DND-41 (cell line): Measurements from ENCODE around the gene SCN8A.

Source experiments
- ATAC-seq: fragments of 200-7000 bp; cut with Tn5 transposase; 3 replicates; pipeline ENCODE4 v1.9.1; 2021; ENCODE audit warnings: low read depth; ENCODE audit not compliant: insufficient read depth
- DNase-seq: peaks from one replicate; pipeline ENCODE4 v3.0.0-alpha.2; 2020
- H2AFZ ChIP-seq: 2 replicates; pipeline ENCODE4 v1.6.0; 2012; ENCODE audit warnings: low read depth, low read length
- H3K27ac ChIP-seq: 2 replicates; pipeline ENCODE4 v1.5.1; 2012; ENCODE audit warnings: low read length, inconsistent platforms
- H3K27me3 ChIP-seq: fragments of 200-600 bp; sonication (generic); 2 replicates; pipeline ENCODE4 v1.6.0; 2012; ENCODE audit warnings: low read length, mild to moderate bottlenecking, inconsistent platforms; ENCODE audit not compliant: insufficient read depth, poor library complexity
- H3K36me3 ChIP-seq: 2 replicates; pipeline ENCODE4 v1.5.1; 2012; ENCODE audit warnings: low read length, inconsistent platforms; ENCODE audit not compliant: insufficient read depth
- H3K4me1 ChIP-seq: 2 replicates; pipeline ENCODE4 v1.5.1; 2012; ENCODE audit warnings: mild to moderate bottlenecking, low read length; ENCODE audit not compliant: insufficient read depth
- H3K4me2 ChIP-seq: 2 replicates; pipeline ENCODE4 v1.6.0; 2012; ENCODE audit warnings: mild to moderate bottlenecking, moderate library complexity, low read length, inconsistent platforms; ENCODE audit not compliant: insufficient read depth
- H3K4me3 ChIP-seq, 2 experiments: fragments of 200-600 bp in 1 of 2; shearing (Covaris generic) in 1 of 2; 2 replicates each; pipeline ENCODE4 v1.5.1; 2012 to 2016; ENCODE audit warnings: inconsistent platforms in 2 of 2, low read length in 2 of 2, mild to moderate bottlenecking in 2 of 2, low read depth in 1 of 2, moderate library complexity in 1 of 2
- H3K79me2 ChIP-seq: 2 replicates; pipeline ENCODE4 v1.6.0; 2012; ENCODE audit warnings: low read length, inconsistent platforms; ENCODE audit not compliant: insufficient read depth
- H3K9ac ChIP-seq: 2 replicates; pipeline ENCODE4 v1.6.0; 2012; ENCODE audit warnings: low read depth, mild to moderate bottlenecking, inconsistent platforms, low read length, moderate library complexity
- H3K9me3 ChIP-seq: 2 replicates; pipeline ENCODE4 v1.5.1; 2012; ENCODE audit warnings: low read length, moderate library complexity, mild to moderate bottlenecking, inconsistent platforms; ENCODE audit not compliant: insufficient read depth, severe bottlenecking
- H4K20me1 ChIP-seq: 2 replicates; pipeline ENCODE4 v1.6.0; 2012; ENCODE audit warnings: low read length; ENCODE audit not compliant: insufficient read depth
- CTCF ChIP-seq: IDR thresholded peaks from 2 replicates; pipeline ENCODE4 v1.5.1; 2012; ENCODE audit warnings: borderline replicate concordance, low read length, moderate library complexity, mild to moderate bottlenecking; ENCODE audit not compliant: poor library complexity, severe bottlenecking; ENCODE audit errors: extremely low read depth
- EZH2 ChIP-seq: IDR thresholded peaks from 3 replicates; pipeline ENCODE4 v1.6.1; 2012; ENCODE audit warnings: borderline replicate concordance, low read depth, mild to moderate bottlenecking, moderate library complexity, low read length, inconsistent platforms; ENCODE audit not compliant: severe bottlenecking

Gene SCN8A

GRCh38 chr12:51620448-51620847, 29.4 kb downstream of the SCN8A start:
- Histone ChIP-seq H3K27ac (no peak overlapping the region), H3K79me2 (0 out of 2 replicates have a peak, but pooled peaks cover 6% of the 10 kb centered on the region), H3K4me3 (no peak overlapping the region), H2AFZ (no peak overlapping the region), H3K9ac (no peak overlapping the region), H4K20me1 (peaks cover 3% of the 10 kb centered on the region; the same call in 1 of the 2 replicates), H3K4me1 (no peaks in the 10 kb centered on the region), H3K4me2 (no peak overlapping the region), H3K36me3 (no peaks in the 10 kb centered on the region), H3K27me3 (no peaks in the 10 kb centered on the region), H3K9me3 (no peaks in the 10 kb centered on the region)
- ATAC-seq, result no peak
- TF ChIP-seq EZH2 (no peak), CTCF (no peak)
- no peak for DNase-seq

- Histone ChIP-seq H3K4me1 (no peaks in the 10 kb centered on the region), H3K79me2 (0 out of 2 replicates have a peak, but pooled peaks cover 6% of the 10 kb centered on the region)
Measured at GRCh38 chr12:51621156-51621922, 30.3 kb downstream of the SCN8A start.

GRCh38 chr12:51622564-51622963, 31.5 kb downstream of the SCN8A start:
- H3K36me3 ChIP-seq, result no peaks in the 10 kb centered on the region
- no peak overlapping the region for H3K9ac ChIP-seq
- no peak overlapping the region for H3K4me3 ChIP-seq
- peaks cover 3% of the 10 kb centered on the region; the same call in 1 of the 2 replicates for H4K20me1 ChIP-seq
- H3K9me3 ChIP-seq, result no peaks in the 10 kb centered on the region
- no peaks in the 10 kb centered on the region for H3K27me3 ChIP-seq
- no peak overlapping the region for H3K4me2 ChIP-seq
- no peak overlapping the region for H2AFZ ChIP-seq
- ATAC-seq, result no peak
- H3K27ac ChIP-seq, result no peak overlapping the region
- DNase-seq, result no peak
- no peak for TF ChIP-seq EZH2
- TF ChIP-seq CTCF, result no peak
- no peaks in the 10 kb centered on the region for H3K4me1 ChIP-seq
- 0 out of 2 replicates have a peak, but pooled peaks cover 3% of the 10 kb centered on the region for H3K79me2 ChIP-seq

More at GRCh38 chr12:51621156-51621922, 30.3 kb downstream of the SCN8A start:
- no peak for ATAC-seq
- Histone ChIP-seq H3K27ac (no peak overlapping the region), H3K4me3 (no peak overlapping the region), H2AFZ (no peak overlapping the region), H3K9me3 (no peaks in the 10 kb centered on the region), H3K4me2 (no peak overlapping the region), H4K20me1 (peaks cover 3% of the 10 kb centered on the region; the same call in 1 of the 2 replicates), H3K27me3 (no peaks in the 10 kb centered on the region), H3K36me3 (no peaks in the 10 kb centered on the region), H3K9ac (no peak overlapping the region)
- DNase-seq, result no peak
- TF ChIP-seq EZH2, result no peak
- no peak for TF ChIP-seq CTCF
